ENCODE results near the gene SLC9A9. TPM values are rescaled to one million over a fixed set of nuclear protein-coding genes. Genes with fewer than 3 reads are reported as not detected.

SLC9A9 gene
- total and polyA plus RNA-seq, 2 of the 8 experiments (the other 6 are each of a cell fraction or from before 2014, with no cell fraction given): 0.48 to 1.1 TPM

DNA sequence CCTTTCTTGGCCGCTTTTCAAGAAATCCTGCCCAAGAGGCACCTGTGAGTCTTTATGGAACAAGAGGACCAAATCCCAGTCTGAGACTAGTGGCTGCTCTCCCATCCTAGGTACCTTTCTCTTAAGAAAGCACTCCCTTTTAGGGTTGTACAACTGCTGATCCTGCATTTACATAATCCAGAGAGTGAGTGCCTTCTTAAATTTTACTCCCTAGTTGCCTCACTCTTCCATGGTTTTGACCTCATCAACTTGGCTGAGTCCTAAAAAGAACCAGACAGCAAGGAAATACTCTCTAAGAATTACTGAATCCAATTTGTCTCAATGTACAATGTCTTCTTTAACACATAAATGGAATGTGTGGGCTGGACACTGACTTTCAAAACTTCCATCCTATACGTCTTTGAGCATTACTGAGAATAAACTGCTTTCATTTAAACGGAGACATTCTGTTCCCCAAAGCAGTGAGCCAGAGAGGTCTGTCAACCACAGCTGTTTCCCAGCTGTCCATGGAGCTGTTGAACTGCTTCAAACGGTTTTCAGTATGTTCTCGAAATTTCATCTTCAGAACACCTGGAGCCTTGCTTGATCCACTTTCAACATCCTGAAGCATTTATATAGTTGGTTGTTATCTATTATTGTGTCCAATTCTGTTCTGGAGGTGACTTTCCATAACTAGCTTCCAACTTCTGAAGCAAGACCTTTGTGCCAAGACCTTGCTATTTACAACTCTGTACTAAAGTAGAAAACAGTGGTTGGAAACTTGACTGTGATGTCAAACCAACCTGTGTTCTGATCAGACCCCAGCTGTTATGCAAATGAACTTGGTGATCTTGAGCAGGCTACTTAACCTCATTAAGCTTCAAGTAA is 179.1 kb downstream of the SLC9A9 start (continued):
- no peak for TF ChIP-seq CHD7 (IDR thresholded peaks at IDR 0.05; ENCODE audit: insufficient replicate concordance, low read length)
- TF ChIP-seq CREB1 (IDR thresholded peaks at IDR 0.05): no peak
- TF ChIP-seq SIRT6 (IDR thresholded peaks at IDR 0.05; ENCODE audit: low read length): no peak
- no peak for TF ChIP-seq SUZ12 (IDR thresholded peaks at IDR 0.05; ENCODE audit: low read length)
- no peak for TF ChIP-seq CBX8 (IDR thresholded peaks at IDR 0.05; ENCODE audit: borderline replicate concordance, low read depth, low read length)
- no peak for TF ChIP-seq RAD21 (IDR thresholded peaks at IDR 0.05 in 1 of 2, conservative IDR thresholded peaks at IDR 0.05 in 1 of 2; ENCODE audit: low read depth in 2 of 2, low read length in 2 of 2)
- no peak for TF ChIP-seq RNF2 (IDR thresholded peaks at IDR 0.05; ENCODE audit: borderline replicate concordance, low read depth, low read length, missing control alignments, poor library complexity, severe bottlenecking)
- TF ChIP-seq SIN3A (conservative IDR thresholded peaks at IDR 0.05 in 1 of 2, IDR thresholded peaks at IDR 0.05 in 1 of 2; ENCODE audit: low read depth in 1 of 2, low read length in 2 of 2): no peak
